DND-41 (cell line): ENCODE measurements around the gene RAD23B.

Source experiments
- ATAC-seq: fragments of 200-7000 bp; cut with Tn5 transposase; 3 replicates; pipeline ENCODE4 v1.9.1; 2021; ENCODE audit warnings: low read depth; ENCODE audit not compliant: insufficient read depth
- DNase-seq: peaks from one replicate; pipeline ENCODE4 v3.0.0-alpha.2; 2020
- H2AFZ ChIP-seq: 2 replicates; pipeline ENCODE4 v1.6.0; 2012; ENCODE audit warnings: low read depth, low read length
- H3K27ac ChIP-seq: 2 replicates; pipeline ENCODE4 v1.5.1; 2012; ENCODE audit warnings: low read length, inconsistent platforms
- H3K27me3 ChIP-seq: fragments of 200-600 bp; sonication (generic); 2 replicates; pipeline ENCODE4 v1.6.0; 2012; ENCODE audit warnings: low read length, mild to moderate bottlenecking, inconsistent platforms; ENCODE audit not compliant: insufficient read depth, poor library complexity
- H3K36me3 ChIP-seq: 2 replicates; pipeline ENCODE4 v1.5.1; 2012; ENCODE audit warnings: low read length, inconsistent platforms; ENCODE audit not compliant: insufficient read depth
- H3K4me1 ChIP-seq: 2 replicates; pipeline ENCODE4 v1.5.1; 2012; ENCODE audit warnings: mild to moderate bottlenecking, low read length; ENCODE audit not compliant: insufficient read depth
- H3K4me2 ChIP-seq: 2 replicates; pipeline ENCODE4 v1.6.0; 2012; ENCODE audit warnings: mild to moderate bottlenecking, moderate library complexity, low read length, inconsistent platforms; ENCODE audit not compliant: insufficient read depth
- H3K4me3 ChIP-seq, 2 experiments: fragments of 200-600 bp in 1 of 2; shearing (Covaris generic) in 1 of 2; 2 replicates each; pipeline ENCODE4 v1.5.1; 2012 to 2016; ENCODE audit warnings: inconsistent platforms in 2 of 2, low read length in 2 of 2, mild to moderate bottlenecking in 2 of 2, low read depth in 1 of 2, moderate library complexity in 1 of 2
- H3K79me2 ChIP-seq: 2 replicates; pipeline ENCODE4 v1.6.0; 2012; ENCODE audit warnings: low read length, inconsistent platforms; ENCODE audit not compliant: insufficient read depth
- H3K9ac ChIP-seq: 2 replicates; pipeline ENCODE4 v1.6.0; 2012; ENCODE audit warnings: low read depth, mild to moderate bottlenecking, inconsistent platforms, low read length, moderate library complexity
- H3K9me3 ChIP-seq: 2 replicates; pipeline ENCODE4 v1.5.1; 2012; ENCODE audit warnings: low read length, moderate library complexity, mild to moderate bottlenecking, inconsistent platforms; ENCODE audit not compliant: insufficient read depth, severe bottlenecking
- H4K20me1 ChIP-seq: 2 replicates; pipeline ENCODE4 v1.6.0; 2012; ENCODE audit warnings: low read length; ENCODE audit not compliant: insufficient read depth
- CTCF ChIP-seq: IDR thresholded peaks from 2 replicates; pipeline ENCODE4 v1.5.1; 2012; ENCODE audit warnings: borderline replicate concordance, low read length, moderate library complexity, mild to moderate bottlenecking; ENCODE audit not compliant: poor library complexity, severe bottlenecking; ENCODE audit errors: extremely low read depth
- EZH2 ChIP-seq: IDR thresholded peaks from 3 replicates; pipeline ENCODE4 v1.6.1; 2012; ENCODE audit warnings: borderline replicate concordance, low read depth, mild to moderate bottlenecking, moderate library complexity, low read length, inconsistent platforms; ENCODE audit not compliant: severe bottlenecking

The RAD23B gene

DNA sequence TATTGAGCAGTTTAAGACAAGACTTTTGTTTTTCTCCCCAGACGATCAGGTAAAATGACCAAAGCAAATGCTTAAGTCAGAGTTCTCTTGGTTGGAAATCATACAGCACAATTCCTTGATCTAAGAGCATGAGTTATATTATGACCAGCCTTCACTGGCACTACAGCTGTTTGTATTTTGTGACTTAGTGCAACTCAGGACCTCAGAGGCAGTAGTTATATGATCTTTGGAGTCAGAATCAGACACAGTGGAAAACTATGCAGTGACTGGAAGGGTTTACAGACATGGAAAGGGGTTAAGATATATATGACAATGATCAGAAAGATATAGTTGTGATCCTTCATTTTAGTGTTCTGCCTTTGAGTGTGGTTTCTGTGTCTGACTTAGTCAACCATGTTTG lies 24.3 kb downstream of the RAD23B start:
- Histone ChIP-seq H3K9ac (no peak overlapping the region), H3K4me2 (no peak overlapping the region), H3K4me3 (no peak overlapping the region), H3K79me2 (peaks cover 85% of the 10 kb centered on the region), H3K9me3 (no peaks in the 10 kb centered on the region), H3K27me3 (no peaks in the 10 kb centered on the region), H3K27ac (no peak overlapping the region), H3K36me3 (peaks cover 80% of the 10 kb centered on the region), H4K20me1 (peaks cover 66% of the 10 kb centered on the region), H3K4me1 (0 out of 2 replicates have a peak, but pooled peaks cover 6% of the 10 kb centered on the region), H2AFZ (no peak overlapping the region)
- DNase-seq (no peak), ATAC-seq (no peak)
- TF ChIP-seq CTCF (no peak), EZH2 (no peak)

- no peak overlapping the region for H2AFZ ChIP-seq
Measured at GRCh38 chr9:107308461-107308860, 25.4 kb downstream of the RAD23B start.

DNA sequence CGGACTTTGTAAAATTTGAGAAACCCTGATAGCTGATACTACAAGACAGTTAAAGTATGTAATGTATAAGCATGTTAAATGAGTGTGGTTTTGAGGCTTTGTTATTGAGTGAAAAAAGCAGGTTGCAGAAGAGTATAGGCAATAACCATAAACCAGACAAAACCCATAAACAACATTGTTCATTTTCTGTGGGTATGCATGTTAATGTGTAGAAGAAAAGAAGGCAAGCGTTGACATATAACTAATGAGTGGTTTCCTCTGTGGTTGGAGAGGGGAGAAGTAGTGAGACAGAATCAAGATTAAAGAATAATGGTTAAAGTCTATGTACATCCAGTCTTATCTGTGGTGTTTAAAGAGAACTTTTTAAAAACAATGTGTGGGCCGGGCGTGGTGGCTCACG lies 26.2 kb downstream of the RAD23B start:
- Histone ChIP-seq H3K79me2 (peaks cover 86% of the 10 kb centered on the region), H3K4me2 (no peak overlapping the region), H3K4me1 (0 out of 2 replicates have a peak, but pooled peaks cover 6% of the 10 kb centered on the region), H3K4me3 (no peak overlapping the region), H3K9ac (no peak overlapping the region), H3K27ac (no peak overlapping the region), H3K27me3 (no peaks in the 10 kb centered on the region), H3K9me3 (no peaks in the 10 kb centered on the region), H4K20me1 (peaks cover 67% of the 10 kb centered on the region), H2AFZ (no peak overlapping the region), H3K36me3 (peaks cover 83% of the 10 kb centered on the region)
- ATAC-seq: peak; percentile 74
- no peak for DNase-seq
- no peak for TF ChIP-seq CTCF
- TF ChIP-seq EZH2: no peak

More at GRCh38 chr9:107308461-107308860, 25.4 kb downstream of the RAD23B start:
- H3K36me3 ChIP-seq: peaks cover 82% of the 10 kb centered on the region
- TF ChIP-seq CTCF: no peak
- TF ChIP-seq EZH2: no peak
- H3K27me3 ChIP-seq: no peaks in the 10 kb centered on the region
- DNase-seq (no peak), ATAC-seq (no peak)
- peaks cover 67% of the 10 kb centered on the region for H4K20me1 ChIP-seq
- H3K4me2 ChIP-seq: no peak overlapping the region
- H3K9ac ChIP-seq: no peak overlapping the region
- no peaks in the 10 kb centered on the region for H3K9me3 ChIP-seq
- H3K27ac ChIP-seq: no peak overlapping the region
- no peak overlapping the region for H3K4me3 ChIP-seq
- peaks cover 85% of the 10 kb centered on the region for H3K79me2 ChIP-seq
- H3K4me1 ChIP-seq: 0 out of 2 replicates have a peak, but pooled peaks cover 6% of the 10 kb centered on the region
